LNCaP clone FGC (cell line): ENCODE data around the gene TMEM167A.

Experiments
- DNase-seq: peaks from one replicate; pipeline ENCODE4 v3.0.0-alpha.2; 2011; ENCODE audit warnings: low read depth
- H3K4me3 ChIP-seq: 2 replicates; pipeline ENCODE4 v1.5.1; 2011; ENCODE audit warnings: mild to moderate bottlenecking, low read depth, low read length, control low read depth
- TF ChIP-seq, protein P1 (sequence below): IDR thresholded peaks from 2 replicates; pipeline ENCODE4 v1.5.1; 2012; ENCODE audit warnings: mild to moderate bottlenecking; ENCODE audit not compliant: control insufficient read depth, insufficient read depth; ENCODE audit errors: extremely low read depth

The TMEM167A gene

DNA sequence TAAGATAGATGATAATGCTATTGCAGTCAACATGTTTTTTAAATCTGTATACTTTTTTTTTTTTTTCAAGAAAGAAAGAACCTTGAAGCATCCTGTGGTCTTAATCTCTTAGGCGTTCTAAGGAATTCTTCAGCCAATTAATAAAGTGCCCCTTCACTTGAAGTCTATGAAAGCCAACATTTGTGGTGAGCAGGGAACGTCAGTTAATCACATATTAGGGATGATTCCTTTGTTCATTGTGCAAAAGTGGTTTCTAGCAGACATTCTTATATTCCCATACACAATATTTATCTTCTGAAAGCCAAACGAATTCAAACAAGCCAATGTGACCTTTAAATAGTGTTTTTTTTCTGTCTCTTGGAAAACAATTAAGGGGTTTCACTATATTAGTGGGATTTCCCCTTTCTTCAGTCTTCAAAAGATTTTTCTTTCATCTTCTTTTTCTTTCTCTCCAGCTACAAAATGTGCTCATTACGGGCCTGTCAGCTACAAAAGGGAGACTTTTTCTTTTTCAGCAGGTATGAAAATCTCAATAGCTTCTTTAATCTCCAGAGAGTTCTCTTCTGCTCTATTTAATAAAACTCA is 40.1 kb downstream of the TMEM167A start:
- H3K4me3 ChIP-seq, result no peak overlapping the region
- DNase-seq, result no peak
- TF ChIP-seq, protein P1, sequence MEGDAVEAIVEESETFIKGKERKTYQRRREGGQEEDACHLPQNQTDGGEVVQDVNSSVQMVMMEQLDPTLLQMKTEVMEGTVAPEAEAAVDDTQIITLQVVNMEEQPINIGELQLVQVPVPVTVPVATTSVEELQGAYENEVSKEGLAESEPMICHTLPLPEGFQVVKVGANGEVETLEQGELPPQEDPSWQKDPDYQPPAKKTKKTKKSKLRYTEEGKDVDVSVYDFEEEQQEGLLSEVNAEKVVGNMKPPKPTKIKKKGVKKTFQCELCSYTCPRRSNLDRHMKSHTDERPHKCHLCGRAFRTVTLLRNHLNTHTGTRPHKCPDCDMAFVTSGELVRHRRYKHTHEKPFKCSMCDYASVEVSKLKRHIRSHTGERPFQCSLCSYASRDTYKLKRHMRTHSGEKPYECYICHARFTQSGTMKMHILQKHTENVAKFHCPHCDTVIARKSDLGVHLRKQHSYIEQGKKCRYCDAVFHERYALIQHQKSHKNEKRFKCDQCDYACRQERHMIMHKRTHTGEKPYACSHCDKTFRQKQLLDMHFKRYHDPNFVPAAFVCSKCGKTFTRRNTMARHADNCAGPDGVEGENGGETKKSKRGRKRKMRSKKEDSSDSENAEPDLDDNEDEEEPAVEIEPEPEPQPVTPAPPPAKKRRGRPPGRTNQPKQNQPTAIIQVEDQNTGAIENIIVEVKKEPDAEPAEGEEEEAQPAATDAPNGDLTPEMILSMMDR, result no peak

DNA sequence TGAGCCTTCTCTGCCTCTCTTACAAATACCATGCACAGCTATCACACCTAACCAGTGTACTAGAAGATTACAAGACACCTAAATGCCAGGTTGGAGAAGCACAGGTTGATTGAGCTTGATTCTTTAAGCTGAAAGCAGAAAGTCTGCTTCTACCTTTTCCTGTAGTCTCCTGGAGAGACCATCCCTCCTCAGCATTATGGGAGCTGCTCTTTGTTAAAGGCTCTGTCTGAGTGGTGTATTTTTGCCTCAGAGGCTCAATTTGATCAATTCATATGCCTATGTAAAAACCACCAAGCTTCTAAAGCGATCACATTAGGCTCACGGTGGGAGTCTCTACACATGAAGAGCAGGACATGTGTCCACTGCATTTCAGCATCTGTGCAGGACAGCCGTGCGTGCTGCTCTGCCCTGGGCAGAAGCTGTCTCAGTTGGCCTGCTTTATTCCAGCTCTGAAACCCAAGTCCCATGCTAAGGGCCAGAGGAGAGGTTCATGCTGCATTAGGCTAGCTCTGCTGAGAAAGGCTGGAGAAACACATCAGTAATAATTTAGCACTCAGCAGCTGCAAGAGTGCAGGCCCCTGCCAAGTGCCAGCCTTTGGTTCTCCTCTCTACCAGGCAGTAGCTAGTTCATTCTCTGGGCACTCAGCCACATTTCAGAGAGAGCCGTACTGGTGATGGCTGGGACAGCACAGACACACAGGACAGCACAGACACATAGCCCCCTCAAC is 41.7 kb downstream of the TMEM167A start:
- no peak overlapping the region for H3K4me3 ChIP-seq
- DNase-seq, result no peak
- TF ChIP-seq, protein P1, result no peak

DNA sequence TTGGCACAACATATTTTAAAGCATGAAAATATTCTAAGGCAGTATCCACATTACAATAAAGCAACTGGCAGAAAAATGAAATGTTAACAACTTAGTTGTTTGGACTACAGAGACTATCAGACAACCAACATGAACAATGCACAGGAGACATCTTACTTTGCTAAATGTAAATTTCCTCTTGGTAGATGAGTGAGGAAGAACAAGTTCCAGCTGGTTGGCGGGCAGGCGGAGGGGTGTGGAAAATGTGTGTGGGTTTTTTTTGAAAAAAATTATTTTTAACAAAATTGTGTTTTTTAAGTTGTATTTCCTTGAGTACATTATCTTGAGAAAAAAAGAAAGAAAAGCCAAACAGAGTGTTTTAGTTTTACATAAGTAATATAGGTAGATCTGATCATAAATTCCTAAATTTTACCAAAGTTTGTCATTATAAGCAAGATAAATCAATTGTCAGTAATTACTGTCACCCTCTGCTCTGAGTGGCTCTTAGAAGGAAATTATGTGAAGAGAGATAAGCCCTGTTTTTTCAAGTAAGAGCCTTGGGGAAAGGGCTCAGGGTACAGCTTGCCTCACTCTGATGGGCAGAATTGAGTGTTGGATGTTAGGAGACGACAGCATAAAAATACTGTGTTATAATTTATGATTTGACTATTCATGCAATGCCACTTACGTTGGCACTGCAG is 42.5 kb downstream of the TMEM167A start:
- TF ChIP-seq, protein P1, result no peak
- DNase-seq, result no peak
- no peak overlapping the region for H3K4me3 ChIP-seq

DNA sequence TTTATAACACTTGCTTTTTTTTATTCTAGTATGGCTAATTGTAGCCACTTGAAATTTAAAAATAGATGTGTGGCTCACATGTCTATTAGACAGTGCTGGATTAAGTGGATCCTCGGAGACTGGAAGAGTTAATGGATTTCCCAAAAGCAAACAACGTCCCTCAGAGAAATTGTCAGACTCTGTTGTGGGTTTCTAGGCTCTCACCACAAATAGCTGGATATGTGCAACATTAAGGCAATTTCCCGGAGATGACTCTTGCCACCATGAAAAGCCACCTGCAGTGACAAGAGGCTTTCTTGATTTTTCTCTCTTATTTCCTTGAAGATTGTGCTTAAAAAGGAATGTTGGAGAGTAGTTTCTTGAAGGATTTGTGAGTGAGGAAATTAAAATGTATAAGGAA is 43.2 kb downstream of the TMEM167A start:
- no peak for DNase-seq
- no peak overlapping the region for H3K4me3 ChIP-seq
- TF ChIP-seq, protein P1, result no peak

DNA sequence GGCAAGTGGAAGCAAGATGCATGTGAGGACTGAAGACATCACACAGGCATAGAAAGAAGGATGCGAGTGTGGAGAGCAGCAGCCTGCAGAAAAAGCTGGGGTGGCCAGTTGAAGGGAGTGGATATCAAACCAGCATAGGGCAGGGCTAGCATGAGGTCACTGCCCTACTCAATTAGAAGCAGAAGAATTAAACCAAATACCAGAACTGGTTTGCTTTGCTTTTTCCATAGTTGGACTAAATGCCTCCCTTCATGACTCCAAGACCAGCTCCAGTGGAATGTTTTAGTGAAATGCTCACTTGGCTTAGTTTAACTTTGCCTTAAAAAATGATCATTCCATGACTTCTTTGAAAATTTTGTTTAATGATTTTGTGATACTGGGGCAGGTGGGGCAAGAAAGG is 45.8 kb downstream of the TMEM167A start:
- TF ChIP-seq, protein P1, result no peak
- DNase-seq, result no peak

DNA sequence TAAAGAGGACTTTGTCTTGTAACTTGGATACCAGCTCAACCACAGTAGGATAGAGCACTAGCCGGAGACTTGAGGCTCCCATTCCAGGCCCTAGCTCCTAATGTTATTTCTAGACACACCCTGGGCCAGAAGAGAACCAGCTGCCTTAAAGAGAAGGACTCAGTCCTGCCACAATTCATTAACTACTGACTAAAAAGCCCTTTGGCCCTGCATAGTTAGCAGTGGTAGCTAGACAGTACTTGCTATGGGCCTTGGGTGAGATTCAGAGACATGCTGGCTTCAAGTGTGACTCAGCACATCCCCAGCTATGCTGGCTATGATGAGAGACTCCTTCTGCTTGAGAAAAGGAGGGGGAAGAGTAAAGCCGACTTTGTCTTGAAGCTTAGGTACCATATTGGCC is 47.3 kb downstream of the TMEM167A start:
- H3K4me3 ChIP-seq, result no peak overlapping the region
- no peak for DNase-seq
- TF ChIP-seq, protein P1, result no peak

More for the DNA sequence above, 45.8 kb downstream of the TMEM167A start:
- H3K4me3 ChIP-seq, result no peak overlapping the region
